GM23338 (cell line): ENCODE results near the gene ANO10. TPM values are rescaled to one million over a fixed set of nuclear protein-coding genes. Genes with fewer than 3 reads are reported as not detected.

Experiments
- ATAC-seq: fragments of 200-7000 bp; cut with Tn5 transposase; 3 replicates; pipeline ENCODE4 v1.9.1; 2020
- DNase-seq: peaks from one replicate; pipeline ENCODE4 v3.0.0-alpha.2; 2015; ENCODE audit warnings: low spot score
- H2AFZ ChIP-seq: fragments of 200-600 bp; sonication (generic); 2 replicates; pipeline ENCODE4 v1.8.0; 2016; ENCODE audit warnings: antibody characterized with exemption, mild to moderate bottlenecking, moderate library complexity
- H3F3A ChIP-seq: fragments of 200-600 bp; sonication (generic); replicated peaks from 2 replicates; pipeline ENCODE4 v1.8.0; 2017; ENCODE audit warnings: antibody characterized with exemption, mixed run types, low read depth
- H3K27ac ChIP-seq: fragments of 200-600 bp; sonication (generic); 2 replicates; pipeline ENCODE4 v1.6.1; 2016; ENCODE audit warnings: low read depth
- H3K27me3 ChIP-seq: fragments of 200-600 bp; sonication (generic); 2 replicates; pipeline ENCODE4 v1.8.0; 2016; ENCODE audit warnings: mild to moderate bottlenecking, mixed run types, moderate library complexity; ENCODE audit not compliant: insufficient read depth
- H3K36me3 ChIP-seq: fragments of 200-600 bp; sonication (generic); 2 replicates; pipeline ENCODE4 v1.8.0; 2016; ENCODE audit warnings: mild to moderate bottlenecking; ENCODE audit not compliant: insufficient read depth
- H3K4me1 ChIP-seq: fragments of 200-600 bp; sonication (generic); 2 replicates; pipeline ENCODE4 v1.8.0; 2016; ENCODE audit warnings: mild to moderate bottlenecking, moderate library complexity; ENCODE audit not compliant: insufficient read depth
- H3K4me2 ChIP-seq: fragments of 200-600 bp; sonication (generic); 2 replicates; pipeline ENCODE4 v1.7.1; 2017; ENCODE audit warnings: mixed run types
- H3K4me3 ChIP-seq: fragments of 200-600 bp; sonication (generic); 2 replicates; pipeline ENCODE4 v1.6.1; 2016; ENCODE audit warnings: mixed run types
- H3K79me2 ChIP-seq: fragments of 200-600 bp; sonication (generic); replicated peaks from 2 replicates; pipeline ENCODE4 v1.8.0; 2017; ENCODE audit warnings: mild to moderate bottlenecking; ENCODE audit not compliant: insufficient read depth
- H3K9me2 ChIP-seq: fragments of 200-600 bp; sonication (generic); 2 replicates; pipeline ENCODE4 v1.8.0; 2017; ENCODE audit not compliant: insufficient read depth
- H4K20me1 ChIP-seq: fragments of 200-600 bp; sonication (generic); replicated peaks from 2 replicates; pipeline ENCODE4 v1.8.0; 2017; ENCODE audit warnings: mild to moderate bottlenecking; ENCODE audit not compliant: insufficient read depth
- H3K27ac Mint-ChIP-seq: 2 replicates; pipeline ENCODE4 v1.8.0; 2020; ENCODE audit warnings: inconsistent platforms, mild to moderate bottlenecking, moderate library complexity, mixed read lengths
- H3K27me3 Mint-ChIP-seq: 3 replicates; pipeline ENCODE4 v1.8.0; 2022; ENCODE audit warnings: low read depth, mild to moderate bottlenecking, moderate library complexity, mixed read lengths, inconsistent platforms; ENCODE audit not compliant: insufficient read depth, poor library complexity
- H3K36me3 Mint-ChIP-seq: 3 replicates; pipeline ENCODE4 v1.8.0; 2021; ENCODE audit warnings: low read depth, mild to moderate bottlenecking, inconsistent platforms, moderate library complexity, mixed read lengths
- H3K4me1 Mint-ChIP-seq: 3 replicates; pipeline ENCODE4 v1.8.0; 2020; ENCODE audit warnings: mild to moderate bottlenecking, inconsistent platforms, mixed read lengths
- H3K4me3 Mint-ChIP-seq: 3 replicates; pipeline ENCODE4 v1.8.0; 2021; ENCODE audit warnings: moderate library complexity, mild to moderate bottlenecking, inconsistent platforms, mixed read lengths
- H3K9me3 Mint-ChIP-seq: 3 replicates; pipeline ENCODE4 v1.8.0; 2020; ENCODE audit warnings: moderate library complexity, mild to moderate bottlenecking, inconsistent platforms, mixed read lengths
- JUNB ChIP-seq: IDR thresholded peaks from one replicate; pipeline ENCODE4 v1.6.1; 2016; ENCODE audit warnings: antibody characterized with exemption; ENCODE audit not compliant: unreplicated experiment
- polyA plus RNA-seq: library from polyadenylated mRNA; unstranded; fragments of >200 nt; fragmentation: Nextera tagmentation; extraction: Ambion mirVana; gene quantifications from 2 replicates; pipeline ENCODE4 v1.2.1, GENCODE V29; 2016
- total RNA-seq: library from RNA; depleted of rRNA; stranded (reverse); fragments of >200 nt; shearing (Covaris generic); gene quantifications from 2 replicates; pipeline ENCODE4 v1.2.3, GENCODE V29; 2014
- TF ChIP-seq, protein P1 (sequence below): fragments of 250-450 bp; sonication (Bioruptor Pico); IDR thresholded peaks from 2 replicates; pipeline ENCODE4 v1.5.0; 2020; ENCODE audit warnings: mild to moderate bottlenecking, moderate library complexity
- TF ChIP-seq, protein P2 (sequence below): IDR thresholded peaks from one replicate; pipeline ENCODE4 v1.6.1; 2018; ENCODE audit warnings: antibody characterized with exemption; ENCODE audit not compliant: unreplicated experiment

Gene ANO10
- total and polyA plus RNA-seq, 2 experiments from 2014 or later = 29.2 to 48.1 TPM

DNA sequence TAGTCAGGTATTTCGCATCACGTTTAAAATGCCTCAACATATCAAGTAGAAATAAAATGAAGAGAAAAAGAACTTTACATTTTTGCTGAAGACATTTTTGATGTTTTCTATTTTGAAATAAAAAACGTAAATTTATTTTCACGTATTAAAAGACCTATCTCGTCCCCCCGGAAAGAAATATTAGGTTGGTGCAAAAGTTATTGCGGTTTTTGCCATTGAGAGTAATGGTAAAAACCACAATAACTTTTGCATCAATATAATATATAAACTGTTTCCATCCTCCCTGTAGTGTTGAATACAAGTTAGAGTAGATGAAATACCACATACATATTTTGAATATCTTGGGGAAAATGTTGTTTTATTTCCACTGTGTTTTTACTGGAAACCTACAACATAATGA is 11.2 kb upstream of the ANO10 start (continued):
- TF ChIP-seq, protein P1, sequence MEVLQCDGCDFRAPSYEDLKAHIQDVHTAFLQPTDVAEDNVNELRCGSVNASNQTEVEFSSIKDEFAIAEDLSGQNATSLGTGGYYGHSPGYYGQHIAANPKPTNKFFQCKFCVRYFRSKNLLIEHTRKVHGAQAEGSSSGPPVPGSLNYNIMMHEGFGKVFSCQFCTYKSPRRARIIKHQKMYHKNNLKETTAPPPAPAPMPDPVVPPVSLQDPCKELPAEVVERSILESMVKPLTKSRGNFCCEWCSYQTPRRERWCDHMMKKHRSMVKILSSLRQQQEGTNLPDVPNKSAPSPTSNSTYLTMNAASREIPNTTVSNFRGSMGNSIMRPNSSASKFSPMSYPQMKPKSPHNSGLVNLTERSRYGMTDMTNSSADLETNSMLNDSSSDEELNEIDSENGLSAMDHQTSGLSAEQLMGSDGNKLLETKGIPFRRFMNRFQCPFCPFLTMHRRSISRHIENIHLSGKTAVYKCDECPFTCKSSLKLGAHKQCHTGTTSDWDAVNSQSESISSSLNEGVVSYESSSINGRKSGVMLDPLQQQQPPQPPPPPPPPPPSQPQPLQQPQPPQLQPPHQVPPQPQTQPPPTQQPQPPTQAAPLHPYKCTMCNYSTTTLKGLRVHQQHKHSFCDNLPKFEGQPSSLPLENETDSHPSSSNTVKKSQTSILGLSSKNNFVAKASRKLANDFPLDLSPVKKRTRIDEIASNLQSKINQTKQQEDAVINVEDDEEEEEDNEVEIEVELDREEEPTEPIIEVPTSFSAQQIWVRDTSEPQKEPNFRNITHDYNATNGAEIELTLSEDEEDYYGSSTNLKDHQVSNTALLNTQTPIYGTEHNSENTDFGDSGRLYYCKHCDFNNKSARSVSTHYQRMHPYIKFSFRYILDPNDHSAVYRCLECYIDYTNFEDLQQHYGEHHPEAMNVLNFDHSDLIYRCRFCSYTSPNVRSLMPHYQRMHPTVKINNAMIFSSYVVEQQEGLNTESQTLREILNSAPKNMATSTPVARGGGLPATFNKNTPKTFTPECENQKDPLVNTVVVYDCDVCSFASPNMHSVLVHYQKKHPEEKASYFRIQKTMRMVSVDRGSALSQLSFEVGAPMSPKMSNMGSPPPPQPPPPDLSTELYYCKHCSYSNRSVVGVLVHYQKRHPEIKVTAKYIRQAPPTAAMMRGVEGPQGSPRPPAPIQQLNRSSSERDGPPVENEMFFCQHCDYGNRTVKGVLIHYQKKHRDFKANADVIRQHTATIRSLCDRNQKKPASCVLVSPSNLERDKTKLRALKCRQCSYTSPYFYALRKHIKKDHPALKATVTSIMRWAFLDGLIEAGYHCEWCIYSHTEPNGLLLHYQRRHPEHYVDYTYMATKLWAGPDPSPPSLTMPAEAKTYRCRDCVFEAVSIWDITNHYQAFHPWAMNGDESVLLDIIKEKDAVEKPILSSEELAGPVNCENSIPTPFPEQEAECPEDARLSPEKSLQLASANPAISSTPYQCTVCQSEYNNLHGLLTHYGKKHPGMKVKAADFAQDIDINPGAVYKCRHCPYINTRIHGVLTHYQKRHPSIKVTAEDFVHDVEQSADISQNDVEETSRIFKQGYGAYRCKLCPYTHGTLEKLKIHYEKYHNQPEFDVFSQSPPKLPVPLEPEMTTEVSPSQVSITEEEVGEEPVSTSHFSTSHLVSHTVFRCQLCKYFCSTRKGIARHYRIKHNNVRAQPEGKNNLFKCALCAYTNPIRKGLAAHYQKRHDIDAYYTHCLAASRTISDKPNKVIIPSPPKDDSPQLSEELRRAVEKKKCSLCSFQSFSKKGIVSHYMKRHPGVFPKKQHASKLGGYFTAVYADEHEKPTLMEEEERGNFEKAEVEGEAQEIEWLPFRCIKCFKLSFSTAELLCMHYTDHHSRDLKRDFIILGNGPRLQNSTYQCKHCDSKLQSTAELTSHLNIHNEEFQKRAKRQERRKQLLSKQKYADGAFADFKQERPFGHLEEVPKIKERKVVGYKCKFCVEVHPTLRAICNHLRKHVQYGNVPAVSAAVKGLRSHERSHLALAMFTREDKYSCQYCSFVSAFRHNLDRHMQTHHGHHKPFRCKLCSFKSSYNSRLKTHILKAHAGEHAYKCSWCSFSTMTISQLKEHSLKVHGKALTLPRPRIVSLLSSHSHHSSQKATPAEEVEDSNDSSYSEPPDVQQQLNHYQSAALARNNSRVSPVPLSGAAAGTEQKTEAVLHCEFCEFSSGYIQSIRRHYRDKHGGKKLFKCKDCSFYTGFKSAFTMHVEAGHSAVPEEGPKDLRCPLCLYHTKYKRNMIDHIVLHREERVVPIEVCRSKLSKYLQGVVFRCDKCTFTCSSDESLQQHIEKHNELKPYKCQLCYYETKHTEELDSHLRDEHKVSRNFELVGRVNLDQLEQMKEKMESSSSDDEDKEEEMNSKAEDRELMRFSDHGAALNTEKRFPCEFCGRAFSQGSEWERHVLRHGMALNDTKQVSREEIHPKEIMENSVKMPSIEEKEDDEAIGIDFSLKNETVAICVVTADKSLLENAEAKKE (CRISPR knock-in tag) = no peak
- TF ChIP-seq, protein P2, sequence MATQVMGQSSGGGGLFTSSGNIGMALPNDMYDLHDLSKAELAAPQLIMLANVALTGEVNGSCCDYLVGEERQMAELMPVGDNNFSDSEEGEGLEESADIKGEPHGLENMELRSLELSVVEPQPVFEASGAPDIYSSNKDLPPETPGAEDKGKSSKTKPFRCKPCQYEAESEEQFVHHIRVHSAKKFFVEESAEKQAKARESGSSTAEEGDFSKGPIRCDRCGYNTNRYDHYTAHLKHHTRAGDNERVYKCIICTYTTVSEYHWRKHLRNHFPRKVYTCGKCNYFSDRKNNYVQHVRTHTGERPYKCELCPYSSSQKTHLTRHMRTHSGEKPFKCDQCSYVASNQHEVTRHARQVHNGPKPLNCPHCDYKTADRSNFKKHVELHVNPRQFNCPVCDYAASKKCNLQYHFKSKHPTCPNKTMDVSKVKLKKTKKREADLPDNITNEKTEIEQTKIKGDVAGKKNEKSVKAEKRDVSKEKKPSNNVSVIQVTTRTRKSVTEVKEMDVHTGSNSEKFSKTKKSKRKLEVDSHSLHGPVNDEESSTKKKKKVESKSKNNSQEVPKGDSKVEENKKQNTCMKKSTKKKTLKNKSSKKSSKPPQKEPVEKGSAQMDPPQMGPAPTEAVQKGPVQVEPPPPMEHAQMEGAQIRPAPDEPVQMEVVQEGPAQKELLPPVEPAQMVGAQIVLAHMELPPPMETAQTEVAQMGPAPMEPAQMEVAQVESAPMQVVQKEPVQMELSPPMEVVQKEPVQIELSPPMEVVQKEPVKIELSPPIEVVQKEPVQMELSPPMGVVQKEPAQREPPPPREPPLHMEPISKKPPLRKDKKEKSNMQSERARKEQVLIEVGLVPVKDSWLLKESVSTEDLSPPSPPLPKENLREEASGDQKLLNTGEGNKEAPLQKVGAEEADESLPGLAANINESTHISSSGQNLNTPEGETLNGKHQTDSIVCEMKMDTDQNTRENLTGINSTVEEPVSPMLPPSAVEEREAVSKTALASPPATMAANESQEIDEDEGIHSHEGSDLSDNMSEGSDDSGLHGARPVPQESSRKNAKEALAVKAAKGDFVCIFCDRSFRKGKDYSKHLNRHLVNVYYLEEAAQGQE = no peak

DNA sequence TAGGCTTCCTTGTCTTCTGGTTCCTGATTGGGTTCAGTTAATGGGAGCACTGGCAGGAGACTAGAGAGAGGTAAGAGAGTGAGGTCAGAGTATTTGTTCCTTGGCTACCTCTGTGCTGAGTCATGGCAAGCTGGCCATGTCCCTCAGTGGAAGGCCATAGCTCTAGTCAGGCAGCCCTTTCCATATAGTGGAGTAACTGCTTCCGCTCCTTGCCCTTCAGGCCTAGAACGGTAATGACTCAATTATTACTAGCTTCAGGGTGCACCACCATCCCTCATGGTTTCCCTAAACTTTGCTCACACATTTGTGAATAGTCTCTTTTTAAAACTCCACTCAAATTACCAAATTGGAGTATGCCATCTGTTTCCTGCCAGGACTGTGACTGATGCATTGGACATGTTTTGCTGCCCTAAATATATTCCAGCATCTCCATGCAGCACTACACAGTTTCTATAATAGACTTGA is 10.5 kb upstream of the ANO10 start:
- no peak for TF ChIP-seq JUNB
- Mint-ChIP-seq H3K36me3 (peaks cover 9% of the 10 kb centered on the region; the same call in 2 of the 3 replicates), H3K4me1 (peaks cover 20% of the 10 kb centered on the region), H3K9me3 (peaks cover 12% of the 10 kb centered on the region; the same call in 2 of the 3 replicates), H3K27me3 (peaks cover 5% of the 10 kb centered on the region), H3K4me3 (no peak overlapping the region), H3K27ac (no peak overlapping the region)
- Histone ChIP-seq H3K4me1 (no peaks in the 10 kb centered on the region), H4K20me1 (no peaks in the 10 kb centered on the region), H3K79me2 (no peaks in the 10 kb centered on the region), H3F3A (no peaks in the 10 kb centered on the region), H3K27ac (no peak overlapping the region), H3K4me3 (no peak overlapping the region), H3K36me3 (peaks cover 7% of the 10 kb centered on the region), H3K4me2 (no peak overlapping the region), H3K9me2 (peaks cover 5% of the 10 kb centered on the region; the same call in 1 of the 2 replicates), H3K27me3 (no peaks in the 10 kb centered on the region), H2AFZ (0 out of 2 replicates have a peak overlapping the region, but pooled peaks have one; percentile 47)
- ATAC-seq (no peak; the same call in 2 of the 3 replicates), DNase-seq (peak; percentile 19)
